GM12878 (cell line): ENCODE results near the gene SMCO4. TPM values are rescaled to one million over a fixed set of nuclear protein-coding genes. Genes with fewer than 3 reads are reported as not detected.

Experiments
- ATAC-seq: fragments of 200-7000 bp; cut with Tn5 transposase; 3 replicates; pipeline ENCODE4 v1.9.1; 2020; ENCODE audit warnings: mild to moderate bottlenecking, moderate library complexity
- BruUV-seq: library from RNA; stranded (reverse); fragments of 400-500 nt; replicated peaks from 2 replicates; lab custom pipeline; 2021; lab: Mats Ljungman, UMichigan
- CTCF ChIA-PET: fragments of 300-600 bp; sonication (Branson Sonifier 250); formaldehyde crosslinking; extraction: SDS; loops from one replicate; lab custom pipeline; 2021; ENCODE audit warnings: inconsistent platforms; lab: Yijun Ruan, JAX
- POLR2A ChIA-PET: fragments of 350-600 bp; formaldehyde crosslinking; extraction: SDS; loops from one replicate; lab custom pipeline; 2021; ENCODE audit warnings: inconsistent platforms; lab: Charles Lee
- RAD21 ChIA-PET: fragments of 300-600 bp; sonication (Branson Sonifier 250); formaldehyde crosslinking; loops from one replicate; lab custom pipeline; 2023; ENCODE audit warnings: antibody characterized with exemption; ENCODE audit not compliant: unreplicated experiment; lab: Charles Lee
- SMC1A ChIA-PET: fragments of 300-600 bp; sonication (Branson Sonifier 250); formaldehyde crosslinking; loops from one replicate; lab custom pipeline; 2023; ENCODE audit not compliant: unreplicated experiment, uncharacterized antibody; lab: Charles Lee
- DNase-seq: peaks from one replicate; pipeline ENCODE4 v3.0.0-alpha.2; 2011; ENCODE audit warnings: low read depth, low spot score
- FAIRE-seq: peaks from 3 replicates; lab custom pipeline; 2011; peaks lifted over from hg19 to GRCh38; lab: Jason Lieb, UNC
- H2AFZ ChIP-seq: 2 replicates; pipeline ENCODE4 v1.6.0; 2011; ENCODE audit warnings: low read depth, low read length, control low read depth; ENCODE audit not compliant: control insufficient read depth
- H3K27ac ChIP-seq: 2 replicates; pipeline ENCODE4 v1.5.1; 2011; ENCODE audit warnings: control low read depth; ENCODE audit not compliant: control insufficient read depth, insufficient read depth
- H3K27me3 ChIP-seq, 2 experiments: replicated peaks in 1 of 2; 2 replicates each; pipeline versions ENCODE4 v1.6.0 to v1.6.1; 2011; ENCODE audit warnings: low read length in 1 of 2; ENCODE audit not compliant: control insufficient read depth in 2 of 2, insufficient read depth in 2 of 2
- H3K36me3 ChIP-seq, 2 experiments: 2 replicates each; pipeline ENCODE4 v1.5.1; 2011; ENCODE audit warnings: low read length in 1 of 2; ENCODE audit not compliant: control insufficient read depth in 2 of 2, insufficient read depth in 2 of 2
- H3K4me1 ChIP-seq: 2 replicates; pipeline ENCODE4 v1.6.1; 2011; ENCODE audit warnings: mild to moderate bottlenecking, low read length, moderate library complexity, mixed read lengths; ENCODE audit not compliant: control insufficient read depth, insufficient read depth
- H3K4me2 ChIP-seq: 2 replicates; pipeline ENCODE4 v1.6.0; 2011; ENCODE audit warnings: control low read depth; ENCODE audit not compliant: control insufficient read depth, insufficient read depth
- H3K4me3 ChIP-seq: fragments of 200-600 bp; sonication (generic); 2 replicates; pipeline ENCODE4 v1.5.1; 2016
- H3K79me2 ChIP-seq: 2 replicates; pipeline ENCODE4 v1.6.0; 2011; ENCODE audit warnings: low read length; ENCODE audit not compliant: control insufficient read depth, insufficient read depth
- H3K9ac ChIP-seq: 2 replicates; pipeline ENCODE4 v1.8.0; 2011; ENCODE audit warnings: low read length, control low read depth, mixed read lengths; ENCODE audit not compliant: control insufficient read depth, insufficient read depth
- H3K9me3 ChIP-seq: replicated peaks from 3 replicates; pipeline ENCODE4 v1.5.1; 2011; ENCODE audit warnings: mild to moderate bottlenecking, low read length; ENCODE audit not compliant: control insufficient read depth, insufficient read depth
- H4K20me1 ChIP-seq: 2 replicates; pipeline ENCODE4 v1.6.0; 2011; ENCODE audit not compliant: control insufficient read depth, insufficient read depth
- BACH1 ChIP-seq: fragments of 450-650 bp; IDR thresholded peaks from 2 replicates; pipeline ENCODE4 v1.6.1; 2017; ENCODE audit warnings: mild to moderate bottlenecking, borderline replicate concordance
- BCL3 ChIP-seq: IDR thresholded peaks from 2 replicates; pipeline ENCODE4 v1.6.1; 2011; ENCODE audit warnings: borderline replicate concordance, low read depth, mild to moderate bottlenecking, moderate library complexity, low read length; ENCODE audit not compliant: insufficient read depth, poor library complexity, severe bottlenecking
- CBX5 ChIP-seq: sonication (generic); IDR thresholded peaks from 2 replicates; pipeline ENCODE4 v1.6.1; 2016; ENCODE audit warnings: low read depth, moderate library complexity, mild to moderate bottlenecking, inconsistent platforms
- FOXK2 ChIP-seq: fragments of 450-650 bp; IDR thresholded peaks from 2 replicates; pipeline ENCODE4 v1.6.1; 2017; ENCODE audit warnings: mild to moderate bottlenecking, moderate library complexity
- FOXM1 ChIP-seq: IDR thresholded peaks from 2 replicates; pipeline ENCODE4 v1.6.1; 2012; ENCODE audit warnings: low read depth, mild to moderate bottlenecking, inconsistent platforms, low read length, moderate library complexity
- HDGF ChIP-seq: fragments of 450-650 bp; IDR thresholded peaks from 2 replicates; pipeline ENCODE4 v1.6.1; 2016; ENCODE audit warnings: antibody characterized with exemption
- MYB ChIP-seq: fragments of 150-350 bp; IDR thresholded peaks from 2 replicates; pipeline ENCODE4 v1.6.1; 2014; ENCODE audit warnings: mild to moderate bottlenecking, low read depth, low read length, borderline replicate concordance
- RELA ChIP-seq: fragments of 450-650 bp; IDR thresholded peaks from 2 replicates; pipeline ENCODE4 v1.8.0; 2014; ENCODE audit warnings: borderline replicate concordance; ENCODE audit not compliant: partially characterized antibody
- USF2 ChIP-seq: IDR thresholded peaks from 2 replicates; pipeline ENCODE4 v1.6.1; 2011; ENCODE audit warnings: low read depth, low read length, improper control_type of control experiment, borderline replicate concordance
- WRNIP1 ChIP-seq: IDR thresholded peaks from 2 replicates; pipeline ENCODE4 v1.6.1; 2011; ENCODE audit warnings: low read depth, low read length, improper control_type of control experiment, borderline replicate concordance
- YBX1 ChIP-seq: fragments of 450-650 bp; IDR thresholded peaks from 2 replicates; pipeline ENCODE4 v1.6.1; 2016; ENCODE audit warnings: antibody characterized with exemption
- ZNF217 ChIP-seq: fragments of 450-650 bp; IDR thresholded peaks from 2 replicates; pipeline ENCODE4 v1.6.1; 2017; ENCODE audit warnings: antibody characterized with exemption, mild to moderate bottlenecking
- in situ Hi-C: fragments of 300-500 bp; cut with MboI; formaldehyde crosslinking; loops from 9 replicates; pipeline ENCODE4 v1.14.3; 2018; ENCODE audit warnings: mixed read lengths
- intact Hi-C: fragments of 100-400 bp; cut with micrococcal nuclease; formaldehyde crosslinking; loops from one replicate; pipeline ENCODE4 v1.14.2; 2022; ENCODE audit not compliant: unreplicated experiment
- polyA plus RNA-seq, 11 experiments: library from polyadenylated mRNA; depleted of rRNA in 4 of 11; unstranded in 6 of 11; stranded (reverse) in 5 of 11; fragments of >200 nt; fragmentation: Nextera tagmentation in 4 of 11; fragmentation: Illumina TruSeq in 1 of 11; extraction: Ambion mirVana in 4 of 11; extraction: Trizol in 1 of 11; gene quantifications; 1 replicate in 1 of 11; 2 replicates in 10 of 11; pipeline versions ENCODE4 v1.2.1 to v1.2.3, GENCODE V29; 2011 to 2016; ENCODE audit warnings: inconsistent platforms in 2 of 11, missing spikeins in 2 of 11, low read depth in 1 of 11
- total RNA-seq, 4 experiments: library from RNA; depleted of rRNA in 3 of 4; stranded (reverse); fragments of >200 nt in 3 of 4; fragmentation: Illumina TruSeq in 1 of 4; extraction: Trizol in 1 of 4; gene quantifications; 2 replicates each; pipeline versions ENCODE4 v1.2.1 to v1.2.3, GENCODE V29; 2013 to 2021
- TF ChIP-seq, protein P1 (sequence below): fragments of 450-650 bp; IDR thresholded peaks from 2 replicates; pipeline ENCODE4 v1.6.1; 2017; ENCODE audit warnings: low read depth, mild to moderate bottlenecking, moderate library complexity
- TF ChIP-seq, protein P2 (sequence below): IDR thresholded peaks from 2 replicates; pipeline ENCODE4 v1.6.1; 2011; ENCODE audit warnings: low read depth, mild to moderate bottlenecking, low read length, moderate library complexity, borderline replicate concordance; ENCODE audit errors: extremely low read depth

SMCO4 gene
- total and polyA plus RNA-seq, 10 of the 15 experiments (the other 5 are each of a cell fraction or from before 2014, with no cell fraction given): 3.6 to 59.9 (median 27.9) TPM

- no peak overlapping the region for H3K4me2 ChIP-seq
- no peaks in the 10 kb centered on the region for H3K27me3 ChIP-seq
- no peak overlapping the region for H3K9ac ChIP-seq
- RAD21 ChIA-PET: no interaction called here
- no peaks in the 10 kb centered on the region; the same call in 2 of the 3 replicates for H3K9me3 ChIP-seq
- in situ Hi-C loops (no loop called here), intact Hi-C loops (no loop called here)
- no peak for FAIRE-seq
- CTCF ChIA-PET: no interaction called here
- no peaks in the 10 kb centered on the region for H3K4me1 ChIP-seq
- no peaks in the 10 kb centered on the region for H3K79me2 ChIP-seq
- TF ChIP-seq WRNIP1 (no peak), BCL3 (no peak), CBX5 (no peak), MYB (no peak), ZNF217 (no peak), USF2 (no peak), HDGF (no peak), FOXM1 (no peak), RELA (no peak), FOXK2 (no peak), BACH1 (no peak), YBX1 (no peak)
- TF ChIP-seq, protein P1, sequence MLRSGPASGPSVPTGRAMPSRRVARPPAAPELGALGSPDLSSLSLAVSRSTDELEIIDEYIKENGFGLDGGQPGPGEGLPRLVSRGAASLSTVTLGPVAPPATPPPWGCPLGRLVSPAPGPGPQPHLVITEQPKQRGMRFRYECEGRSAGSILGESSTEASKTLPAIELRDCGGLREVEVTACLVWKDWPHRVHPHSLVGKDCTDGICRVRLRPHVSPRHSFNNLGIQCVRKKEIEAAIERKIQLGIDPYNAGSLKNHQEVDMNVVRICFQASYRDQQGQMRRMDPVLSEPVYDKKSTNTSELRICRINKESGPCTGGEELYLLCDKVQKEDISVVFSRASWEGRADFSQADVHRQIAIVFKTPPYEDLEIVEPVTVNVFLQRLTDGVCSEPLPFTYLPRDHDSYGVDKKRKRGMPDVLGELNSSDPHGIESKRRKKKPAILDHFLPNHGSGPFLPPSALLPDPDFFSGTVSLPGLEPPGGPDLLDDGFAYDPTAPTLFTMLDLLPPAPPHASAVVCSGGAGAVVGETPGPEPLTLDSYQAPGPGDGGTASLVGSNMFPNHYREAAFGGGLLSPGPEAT: no peak
- TF ChIP-seq, protein P2, sequence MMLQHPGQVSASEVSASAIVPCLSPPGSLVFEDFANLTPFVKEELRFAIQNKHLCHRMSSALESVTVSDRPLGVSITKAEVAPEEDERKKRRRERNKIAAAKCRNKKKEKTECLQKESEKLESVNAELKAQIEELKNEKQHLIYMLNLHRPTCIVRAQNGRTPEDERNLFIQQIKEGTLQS: no peak
- TF ChIP-seq, all 136 proteins: peak for 0
- H3K36me3 ChIP-seq: no peaks in the 10 kb centered on the region
- H3K4me3 ChIP-seq: no peak overlapping the region
- H3K27ac ChIP-seq: no peak overlapping the region
- POLR2A ChIA-PET: no interaction called here
- SMC1A ChIA-PET: no interaction called here
- no peak overlapping the region for H2AFZ ChIP-seq
- BruUV-seq: no TSS peak
- no peaks in the 10 kb centered on the region for H4K20me1 ChIP-seq
- DNase-seq (no peak), ATAC-seq (no peak)
Observed at GRCh38 chr11:93583490-93583889, 40.3 kb upstream of the SMCO4 start.
